Spleen (tissue), 7 donors: ENCODE data around the gene ARF1.

ENCODE experiments used
- POLR2A ChIP-seq, 3 donors: fragments of 450-650 bp; IDR thresholded peaks; one replicate each; pipeline ENCODE4 v1.5.1; 2017; ENCODE audit warnings: antibody characterized with exemption in 3 of 3, mild to moderate bottlenecking in 1 of 3
- POLR2AphosphoS5 ChIP-seq, 3 donors: sonication (generic); formaldehyde crosslinking; IDR thresholded peaks; one replicate each; pipeline ENCODE4 v1.5.1; 2017; ENCODE audit warnings: antibody characterized with exemption in 3 of 3
- TF ChIP-seq, protein P1 (sequence below), 11 experiments: fragments of 200-600 bp in 7 of 11; fragments of 450-650 bp in 4 of 11; sonication (generic) in 4 of 11; IDR thresholded peaks in 8 of 11; conservative IDR thresholded peaks in 3 of 11; 1 replicate in 7 of 11; 2 replicates in 4 of 11; pipeline versions ENCODE4 v1.4.0 to v1.8.0; 2016 to 2021; ENCODE audit warnings: antibody characterized with exemption in 11 of 11, inconsistent platforms in 4 of 11, mild to moderate bottlenecking in 1 of 11
- donor health status: DM: no; HTN: no; CAD: no; lungs with moderate emphysema.
- donor health status: DM: no; HTN: no; CAD: no.
- donor health status: DM: no; HTN: no; CAD: no.

DNA sequence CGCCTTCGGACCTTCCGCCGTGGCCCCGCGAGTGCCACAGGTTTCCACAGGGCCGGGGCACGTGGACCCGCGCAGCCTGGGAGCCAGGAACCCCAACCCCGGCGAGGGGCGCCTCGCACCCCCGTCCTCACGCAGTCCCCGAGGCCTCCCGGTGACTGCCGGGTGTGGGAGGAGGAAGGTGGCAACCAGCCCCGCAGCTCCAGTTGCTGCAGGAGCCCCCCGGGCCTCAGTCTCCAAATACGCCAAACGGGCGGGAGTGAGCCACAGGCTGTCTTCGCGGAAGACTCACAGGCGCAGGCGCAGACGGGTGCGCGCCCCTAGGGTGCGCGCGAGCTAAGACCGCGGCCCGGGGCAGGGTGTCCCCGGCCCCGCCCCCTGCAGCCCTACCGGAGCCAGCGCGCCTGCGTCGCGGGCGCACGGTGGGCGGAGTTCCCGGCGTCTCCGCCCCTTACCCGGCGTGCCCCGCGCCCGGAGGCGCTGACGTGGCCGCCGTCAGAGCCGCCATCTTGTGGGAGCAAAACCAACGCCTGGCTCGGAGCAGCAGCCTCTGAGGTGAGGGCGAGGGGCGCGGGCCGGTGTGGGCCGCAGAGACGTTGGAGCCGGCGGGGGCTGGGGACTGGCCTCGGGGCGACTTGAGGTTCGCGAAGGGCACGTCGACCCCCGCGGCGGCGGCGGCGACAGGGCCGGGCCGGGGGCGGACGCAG lies at the start of gene ARF1:
- TF ChIP-seq, protein P1, sequence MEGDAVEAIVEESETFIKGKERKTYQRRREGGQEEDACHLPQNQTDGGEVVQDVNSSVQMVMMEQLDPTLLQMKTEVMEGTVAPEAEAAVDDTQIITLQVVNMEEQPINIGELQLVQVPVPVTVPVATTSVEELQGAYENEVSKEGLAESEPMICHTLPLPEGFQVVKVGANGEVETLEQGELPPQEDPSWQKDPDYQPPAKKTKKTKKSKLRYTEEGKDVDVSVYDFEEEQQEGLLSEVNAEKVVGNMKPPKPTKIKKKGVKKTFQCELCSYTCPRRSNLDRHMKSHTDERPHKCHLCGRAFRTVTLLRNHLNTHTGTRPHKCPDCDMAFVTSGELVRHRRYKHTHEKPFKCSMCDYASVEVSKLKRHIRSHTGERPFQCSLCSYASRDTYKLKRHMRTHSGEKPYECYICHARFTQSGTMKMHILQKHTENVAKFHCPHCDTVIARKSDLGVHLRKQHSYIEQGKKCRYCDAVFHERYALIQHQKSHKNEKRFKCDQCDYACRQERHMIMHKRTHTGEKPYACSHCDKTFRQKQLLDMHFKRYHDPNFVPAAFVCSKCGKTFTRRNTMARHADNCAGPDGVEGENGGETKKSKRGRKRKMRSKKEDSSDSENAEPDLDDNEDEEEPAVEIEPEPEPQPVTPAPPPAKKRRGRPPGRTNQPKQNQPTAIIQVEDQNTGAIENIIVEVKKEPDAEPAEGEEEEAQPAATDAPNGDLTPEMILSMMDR (IDR thresholded peaks at IDR 0.05 in 8 of 11, conservative IDR thresholded peaks at IDR 0.05 in 3 of 11) = peak in 8 of 11 experiments; percentile 9 to 59 (median 28)
- peak in 2 of 3 donors; percentile 44 to 88 for TF ChIP-seq POLR2A (IDR thresholded peaks at IDR 0.05)
- peak; percentile 94 to 97 (median 95) for TF ChIP-seq POLR2AphosphoS5 (IDR thresholded peaks at IDR 0.05)
